Frontal cortex (tissue), 4 donors: ENCODE results near the gene SBK2. TPM values are rescaled to one million over a fixed set of nuclear protein-coding genes. Genes with fewer than 3 reads are reported as not detected.

Experiments
- DNase-seq, 2 donors: peaks; one replicate each; pipeline ENCODE4 v3.0.0; 2012; ENCODE audit warnings: low spot score in 2 of 2
- FAIRE-seq: peaks from 2 replicates; lab custom pipeline; 2012; peaks lifted over from hg19 to GRCh38; lab: Jason Lieb, UNC
- total RNA-seq: library from RNA; depleted of rRNA; stranded (reverse); fragments of >200 nt; gene quantifications from one replicate; pipeline ENCODE4 v1.2.3, GENCODE V29; 2014
- donor health status: control.
- donor health status: control.
- donor health status: control.

The SBK2 gene
- total RNA-seq, 1 donor from 2014 or later, result 0.41 TPM

DNA sequence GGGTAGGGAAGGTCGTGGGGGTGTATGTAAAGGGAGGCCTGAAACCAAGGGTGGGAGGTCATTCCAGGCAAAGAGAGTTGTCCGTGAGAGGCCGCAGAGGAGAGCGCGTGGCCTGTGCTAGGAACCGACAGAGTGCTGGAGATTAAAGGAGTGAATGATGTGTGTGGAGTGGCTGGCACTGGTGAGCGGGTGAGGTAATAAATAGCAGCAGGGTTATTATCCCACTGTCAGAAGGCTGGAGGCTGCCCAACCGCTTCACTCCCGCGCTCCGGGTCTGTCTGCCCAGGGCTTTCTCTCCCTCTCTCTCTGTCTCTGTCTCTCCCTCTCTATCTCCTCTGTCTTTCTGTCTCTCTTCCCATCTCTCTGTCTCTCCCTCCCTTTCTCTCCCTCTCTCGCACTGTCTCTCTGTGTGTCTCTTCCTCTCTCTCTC is 26.3 kb upstream of the SBK2 start:
- FAIRE-seq (no peak), DNase-seq (no peak)

DNA sequence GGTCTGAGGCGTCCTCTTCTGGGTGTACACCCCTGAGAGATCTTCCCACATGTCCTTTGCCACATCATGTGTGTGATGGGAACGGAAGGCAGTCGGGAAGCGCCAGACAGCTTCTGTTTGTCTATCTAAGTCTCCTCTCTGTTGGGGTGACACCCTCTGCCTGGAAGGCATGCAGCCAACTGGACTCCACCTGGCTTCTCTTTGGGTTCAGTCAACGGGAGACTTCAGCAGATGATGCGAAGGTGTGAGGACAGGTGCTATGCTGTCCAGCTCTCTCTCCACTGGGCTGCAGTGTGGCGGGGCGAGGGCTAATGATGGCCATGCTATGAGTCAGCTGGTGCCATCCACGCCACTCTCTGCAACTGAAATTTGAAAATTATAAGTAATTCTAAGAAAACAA is 22.8 kb upstream of the SBK2 start:
- FAIRE-seq, result no peak

DNA sequence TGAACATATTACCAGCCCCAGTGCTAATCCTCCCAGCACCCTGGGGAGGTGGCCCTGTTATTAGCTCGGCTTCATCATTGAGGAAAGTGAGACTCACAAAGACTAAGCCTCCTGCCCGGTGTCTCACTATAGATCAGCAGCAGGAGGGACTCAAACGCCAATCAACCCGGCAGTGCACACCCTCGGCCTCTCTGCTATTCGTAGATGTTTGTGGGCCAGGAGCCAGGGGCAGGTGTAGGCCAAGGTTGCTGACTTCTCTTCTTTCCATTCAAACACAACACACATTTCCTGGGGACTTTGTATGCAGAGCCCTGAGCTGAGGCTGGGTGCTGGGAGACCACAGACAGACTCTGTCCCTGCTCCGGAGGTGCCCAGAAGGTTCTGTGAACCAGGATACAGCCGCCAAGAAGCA is 17.8 kb upstream of the SBK2 start:
- no peak for DNase-seq
- no peak for FAIRE-seq

More for the DNA sequence above, 22.8 kb upstream of the SBK2 start:
- DNase-seq, result no peak

DNA sequence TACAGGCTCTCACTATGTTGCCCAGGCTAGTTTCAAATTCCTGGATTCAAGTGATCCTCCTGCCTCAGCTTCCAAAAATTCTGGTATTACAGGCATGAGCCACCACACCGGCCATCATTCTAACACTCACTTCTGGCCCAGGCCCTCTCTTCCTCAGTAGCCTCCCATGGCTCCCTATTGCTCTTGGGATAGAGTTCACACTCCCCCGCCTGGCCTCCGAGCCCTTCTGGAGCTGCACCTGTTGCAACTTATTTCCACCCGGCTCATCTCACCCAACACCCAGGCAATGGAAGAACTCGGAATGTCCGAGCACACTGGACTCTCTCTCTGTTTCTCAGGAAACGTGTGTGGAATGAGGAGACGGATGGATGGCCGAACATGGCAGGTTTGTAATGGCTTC is 17.4 kb upstream of the SBK2 start:
- DNase-seq (no peak), FAIRE-seq (no peak)

DNA sequence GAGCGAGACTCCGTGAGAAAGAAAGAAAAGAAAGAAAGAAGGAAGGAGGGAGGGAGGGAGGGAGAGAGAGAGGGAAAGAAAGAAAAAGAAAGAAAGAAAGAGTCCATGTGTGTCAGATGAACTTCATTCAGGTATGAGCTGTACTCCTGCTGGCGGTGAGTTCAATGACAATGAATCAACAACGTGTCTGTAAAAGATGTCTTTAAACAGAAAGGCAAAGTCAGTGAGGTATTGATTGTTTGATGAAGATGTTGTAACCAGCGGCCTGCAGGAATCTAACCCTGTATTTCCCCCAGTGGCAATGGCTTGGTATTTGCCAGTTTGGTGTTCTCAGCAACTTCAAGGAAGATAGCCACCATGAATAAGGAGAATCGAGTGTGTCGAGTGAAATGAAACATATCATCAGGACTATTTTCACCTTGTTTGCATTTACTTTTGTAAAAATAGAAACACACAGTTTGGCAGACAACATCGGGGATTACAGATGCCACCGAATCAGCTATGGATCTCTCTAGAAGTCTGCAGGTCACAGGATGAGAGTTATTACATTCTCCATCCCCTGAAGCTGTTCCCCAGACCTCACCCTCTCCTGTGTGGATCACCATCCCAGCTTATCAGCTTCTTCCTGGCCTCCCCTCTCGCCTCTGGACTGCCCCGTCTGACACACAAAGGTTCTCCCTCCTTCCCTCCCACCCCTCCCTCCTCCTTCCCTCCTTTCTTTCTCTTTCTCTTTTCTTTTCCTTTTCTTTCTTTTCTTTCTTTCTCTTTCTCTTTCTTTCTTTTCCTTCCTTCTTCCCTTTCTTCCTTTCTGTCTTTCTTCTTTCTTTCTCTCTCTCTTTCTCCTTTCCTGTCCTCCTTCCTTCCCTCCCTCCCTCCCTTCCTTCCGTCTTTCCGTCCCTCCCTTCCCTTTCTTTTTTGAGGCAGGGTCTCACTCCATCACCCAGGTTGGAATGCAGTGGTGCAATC is 16.6 kb upstream of the SBK2 start:
- no peak for DNase-seq
- no peak for FAIRE-seq

DNA sequence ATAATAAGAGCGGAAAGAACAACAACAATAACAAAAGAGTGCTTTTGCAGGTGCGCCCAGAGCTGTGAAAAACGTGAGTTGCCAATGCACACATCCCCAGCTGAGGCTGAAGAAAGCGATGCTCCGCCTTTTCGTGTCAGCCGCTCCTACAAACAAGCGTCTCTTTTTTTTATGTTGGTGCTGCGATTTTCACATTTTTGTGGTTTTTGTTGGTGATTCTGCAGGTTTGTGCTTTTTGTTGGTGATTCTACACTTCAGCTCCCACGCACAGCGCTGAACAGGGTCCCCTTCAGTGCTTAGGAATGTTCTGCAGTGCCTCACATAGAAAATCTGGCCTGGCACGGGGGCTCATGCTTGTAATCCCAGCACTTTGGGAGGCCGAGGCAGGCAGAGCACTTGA is 15.7 kb upstream of the SBK2 start:
- FAIRE-seq (no peak), DNase-seq (no peak)

DNA sequence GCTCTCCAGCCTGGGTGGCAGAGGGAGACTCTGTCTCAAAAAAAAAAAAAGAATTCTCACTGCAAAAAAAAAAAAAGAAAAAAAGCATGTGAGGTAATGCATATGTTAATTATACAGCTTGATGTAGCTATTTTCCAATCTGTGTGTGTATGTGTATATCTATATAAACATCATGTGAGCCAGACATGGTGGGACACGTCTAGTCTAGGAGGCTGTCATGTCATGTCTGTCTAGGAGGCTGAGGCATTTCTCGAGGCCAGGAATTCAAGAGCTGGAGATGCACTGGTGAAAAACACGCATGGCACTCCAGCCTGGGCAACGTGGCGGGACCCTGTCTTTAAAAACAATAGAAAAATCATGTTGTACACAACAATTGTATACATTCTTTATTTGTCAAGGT is 15.3 kb upstream of the SBK2 start:
- FAIRE-seq (no peak), DNase-seq (no peak)

DNA sequence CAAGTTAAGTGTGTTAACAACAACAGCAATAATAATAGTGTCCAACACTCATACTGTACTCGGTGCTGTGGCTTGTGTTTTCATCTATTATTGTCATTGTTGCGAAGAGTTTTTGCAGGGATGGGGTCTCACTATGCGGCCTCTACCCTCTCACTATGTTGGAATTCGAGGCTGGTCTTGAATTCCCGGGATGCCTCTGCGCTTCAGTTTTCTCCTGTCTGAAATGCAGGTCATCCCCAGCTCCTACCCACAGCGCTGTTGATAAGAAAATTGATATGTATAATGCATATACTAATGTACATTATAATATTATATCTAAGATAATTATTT is 13.4 kb upstream of the SBK2 start:
- FAIRE-seq, result no peak
- no peak for DNase-seq

DNA sequence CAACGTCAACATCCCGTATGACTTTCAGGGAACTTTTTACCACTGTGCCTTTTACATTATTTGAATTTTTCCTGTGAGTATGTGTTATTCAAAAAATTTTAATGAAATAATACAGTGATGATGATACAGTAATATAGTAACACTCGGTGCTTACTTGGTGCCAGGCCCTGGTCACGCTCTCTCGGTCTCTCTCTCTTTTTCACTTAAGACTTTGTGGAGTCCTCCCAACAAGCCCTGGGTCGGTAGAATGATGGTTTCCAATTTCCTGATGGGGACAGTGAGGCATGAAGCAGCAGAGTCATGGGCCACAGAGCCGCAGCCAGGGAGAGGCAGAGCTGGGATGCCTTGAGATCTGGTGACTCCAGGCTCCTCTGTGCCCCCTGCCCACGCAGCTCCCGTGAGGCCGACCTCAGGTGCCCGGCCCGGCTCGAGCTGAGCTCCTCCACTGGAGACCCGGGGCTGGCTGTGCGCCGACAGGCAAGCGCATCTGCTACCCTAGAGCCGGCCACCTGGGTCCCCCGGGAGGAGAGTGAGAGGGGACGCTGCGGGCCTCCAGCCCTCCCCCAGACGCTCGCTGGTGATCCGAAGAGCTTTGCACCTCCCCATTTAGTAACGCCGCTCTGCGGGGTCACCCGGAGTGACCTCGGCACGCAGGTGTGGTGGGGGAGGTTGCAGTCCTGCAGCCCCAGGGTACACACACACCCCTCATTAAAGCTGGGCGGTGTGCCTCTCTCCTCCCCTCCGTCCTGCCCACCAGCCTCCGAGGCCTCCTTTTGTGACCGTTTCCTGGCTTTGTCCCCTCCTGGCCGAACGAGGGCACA is 12.8 kb upstream of the SBK2 start:
- FAIRE-seq (no peak), DNase-seq (no peak)

DNA sequence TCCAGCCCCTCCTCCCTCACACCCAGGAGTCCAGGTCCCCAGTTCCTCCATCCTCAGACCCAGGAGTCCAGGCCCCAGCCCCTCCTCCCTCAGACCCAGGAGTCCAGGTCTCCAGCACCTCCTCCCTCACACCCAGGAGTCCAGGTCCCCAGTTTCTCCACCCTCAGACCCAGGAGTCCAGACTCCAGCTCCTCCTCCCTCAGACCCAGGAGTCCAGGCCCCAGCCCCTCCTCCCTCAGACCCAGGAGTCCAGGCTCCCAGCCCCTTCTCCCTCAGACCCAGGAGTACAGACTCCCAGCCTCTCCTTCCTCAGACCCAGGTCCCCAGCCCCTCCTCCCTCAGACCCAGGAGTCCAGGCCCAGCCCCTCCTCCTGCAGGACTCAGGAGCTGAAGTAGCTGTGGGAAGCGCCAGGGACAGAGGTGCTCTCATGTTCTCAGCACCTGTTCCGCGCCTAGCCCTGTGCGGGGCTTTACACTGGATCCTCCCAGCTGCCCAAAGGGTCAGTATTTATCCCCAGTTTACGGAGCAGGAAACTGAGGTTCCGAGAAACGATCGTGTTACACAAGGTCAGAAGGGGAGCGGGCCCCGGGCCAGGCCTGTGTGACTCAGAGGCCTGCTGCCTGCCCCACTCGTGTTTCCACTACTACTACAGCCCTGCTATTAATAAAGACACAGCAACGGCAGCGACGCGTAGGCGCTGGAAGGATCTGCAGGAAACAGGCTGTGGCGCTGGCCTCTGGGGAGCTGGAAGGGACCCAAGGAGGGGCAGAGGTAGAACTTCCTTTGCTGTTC is 10.1 kb upstream of the SBK2 start:
- no peak for DNase-seq
- no peak for FAIRE-seq

DNA sequence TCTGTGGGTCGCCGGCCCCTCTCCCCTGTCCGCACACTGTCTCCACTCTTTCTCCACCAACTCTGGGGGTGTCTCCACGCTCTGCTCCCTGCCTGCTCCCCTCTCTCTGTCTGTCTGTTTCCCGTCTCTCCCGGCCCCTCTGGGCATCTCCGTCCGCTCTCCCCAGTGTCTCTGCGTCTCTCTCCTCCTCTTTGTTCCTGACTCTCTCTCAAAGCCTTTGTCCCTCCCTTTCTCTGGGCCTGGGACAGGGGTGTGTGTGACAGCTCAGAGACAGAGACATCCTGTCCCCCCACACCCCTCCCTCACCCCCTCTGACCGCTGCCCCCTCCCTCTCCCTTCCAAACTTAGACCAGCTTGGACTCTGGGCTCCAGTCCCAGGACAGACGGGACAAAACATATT is 9.1 kb upstream of the SBK2 start:
- DNase-seq (no peak), FAIRE-seq (no peak)

DNA sequence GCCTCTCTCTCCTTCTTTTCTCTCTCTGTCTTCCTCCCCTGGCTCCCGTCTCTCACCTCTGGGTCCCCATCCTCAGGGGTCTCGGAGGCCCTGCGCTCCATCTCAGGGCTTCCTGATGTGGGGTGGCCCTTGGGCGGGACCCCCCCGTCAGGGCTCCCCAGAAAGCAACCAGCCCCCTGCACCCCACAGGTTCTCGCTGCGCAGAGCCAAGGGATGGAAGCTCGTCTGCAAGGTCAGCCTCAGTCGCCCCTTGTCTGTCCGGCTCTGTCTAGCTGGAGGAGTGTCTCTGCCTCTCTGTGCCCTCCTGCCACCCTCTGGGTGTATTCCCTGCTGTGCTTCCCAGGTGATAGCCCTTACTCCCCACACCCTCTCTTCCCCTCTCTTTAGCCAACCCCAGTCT is 8.5 kb upstream of the SBK2 start, which contains the start of gene SBK3:
SBK3 (minus strand) TSS at position 101 of the 400 bp plus-strand sequence; CDS start at position 101, 0 bp downstream.
- FAIRE-seq (no peak), DNase-seq (no peak)

DNA sequence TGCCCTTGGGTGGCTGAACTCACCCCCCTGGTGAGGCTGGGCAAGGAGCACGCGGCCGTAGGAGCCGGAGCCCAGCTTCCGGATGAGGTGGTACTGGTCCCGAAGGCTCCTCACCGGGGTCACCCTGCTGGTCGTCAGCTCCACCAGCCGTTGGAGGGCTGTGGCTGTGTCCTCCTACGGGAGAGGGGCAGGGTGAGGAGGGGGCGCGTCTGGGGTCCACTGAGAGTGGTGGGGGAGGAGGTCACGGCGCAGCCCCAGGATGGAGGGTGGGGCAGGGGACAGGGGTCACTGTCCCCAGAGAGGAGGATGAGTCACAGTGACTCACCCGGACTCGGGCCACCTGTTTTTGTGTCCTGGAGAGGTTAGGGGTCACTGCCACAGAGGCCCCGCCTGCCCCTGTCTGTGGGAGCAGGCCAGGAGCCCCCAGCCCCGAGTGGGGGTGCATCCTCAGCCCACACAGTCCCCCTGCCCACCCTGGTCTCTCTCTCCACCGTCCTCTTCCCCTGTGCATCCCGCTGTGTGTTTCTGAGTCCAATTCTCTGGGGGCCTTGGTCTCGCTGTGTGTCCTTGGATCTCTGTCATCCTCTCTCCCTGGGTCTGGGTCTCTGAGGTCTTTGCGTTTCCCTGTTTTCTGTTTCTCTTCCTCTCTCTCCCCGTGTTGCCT is 8.0 kb upstream of the SBK2 start:
- FAIRE-seq, result no peak
- DNase-seq, result no peak

DNA sequence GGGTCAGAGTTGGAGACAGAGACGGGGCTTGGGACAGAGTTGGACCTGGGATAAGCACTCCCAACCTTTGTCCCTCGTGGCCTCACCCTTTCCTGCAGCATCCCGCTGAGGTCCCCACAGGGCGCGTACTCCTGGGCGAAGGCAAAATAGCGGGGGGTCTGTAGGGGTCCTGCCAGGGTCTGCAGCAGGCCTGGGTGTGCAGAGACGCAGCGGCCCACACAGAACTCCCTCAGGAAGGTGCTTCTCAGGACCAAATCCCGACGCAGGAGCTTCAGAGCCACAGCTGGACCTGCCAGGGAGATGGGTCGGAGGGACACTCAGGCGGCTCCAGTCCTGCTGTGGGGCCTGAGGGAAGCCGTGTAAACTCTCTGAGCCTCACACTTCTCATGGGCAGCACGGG is 7.1 kb upstream of the SBK2 start:
- DNase-seq (no peak), FAIRE-seq (no peak)

DNA sequence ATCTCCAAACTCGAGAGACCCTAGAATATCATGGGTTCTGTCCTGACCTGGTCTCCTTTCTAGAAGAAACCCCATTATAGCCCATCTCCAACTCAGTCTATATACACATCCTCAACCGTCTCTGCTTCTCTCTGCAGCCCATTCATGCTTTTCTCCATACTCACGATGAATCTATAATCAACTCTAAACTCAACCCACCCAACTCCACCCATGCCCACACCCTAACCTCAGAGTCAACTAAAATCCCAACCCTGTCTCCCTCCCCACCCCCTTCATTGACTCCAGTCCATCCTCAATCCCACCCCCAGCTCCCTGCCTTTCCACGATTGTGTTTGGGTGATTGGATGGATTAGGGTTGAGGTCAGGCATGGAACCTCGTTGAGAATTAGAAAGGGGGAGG is 6.6 kb upstream of the SBK2 start:
- FAIRE-seq, result no peak
- no peak for DNase-seq

DNA sequence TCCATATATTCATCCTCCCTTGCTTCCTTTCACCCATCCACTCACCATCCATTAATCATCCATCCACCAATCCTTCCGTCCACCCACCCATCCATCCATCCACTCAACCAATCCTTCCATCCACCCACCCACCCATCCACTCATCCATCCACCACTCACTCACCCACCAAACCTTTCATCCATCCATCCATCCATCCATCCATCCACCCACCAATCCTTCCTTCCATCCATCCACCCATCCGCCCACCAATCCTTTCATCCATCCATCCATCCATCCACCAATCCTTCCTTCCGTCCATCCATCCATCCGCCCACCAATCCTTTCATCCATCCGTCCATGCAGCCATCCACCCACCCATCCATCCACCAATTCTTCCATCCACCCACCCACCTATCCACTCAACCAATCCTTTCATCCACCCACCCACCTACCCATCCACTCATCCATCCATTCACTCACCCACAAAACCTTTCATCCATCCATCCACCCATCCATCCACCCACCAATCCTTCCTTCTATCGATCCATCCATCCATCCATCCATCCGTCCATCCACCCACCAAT is 5.4 kb upstream of the SBK2 start:
- DNase-seq (no peak), FAIRE-seq (no peak)

DNA sequence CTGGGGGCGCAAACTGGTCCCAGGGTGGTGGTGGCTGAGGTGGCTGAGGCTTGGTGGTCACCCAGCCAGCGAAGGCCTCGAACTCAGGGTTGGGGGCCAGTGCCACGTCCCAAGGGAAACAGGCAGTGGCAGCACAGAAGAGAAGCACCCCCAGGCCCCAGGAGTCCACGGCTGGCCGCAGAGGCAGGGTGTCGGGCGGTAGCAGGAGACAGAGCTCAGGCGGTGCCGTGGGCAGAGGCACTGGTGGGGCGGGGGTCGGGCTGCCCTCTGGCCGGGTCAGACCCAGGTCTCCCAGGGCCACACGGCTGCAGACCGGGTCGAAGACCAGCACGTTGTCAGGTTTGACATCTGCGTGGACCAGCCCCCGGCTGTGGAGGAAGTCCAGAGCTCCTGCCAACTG is 4.2 kb upstream of the SBK2 start:
- FAIRE-seq, result no peak
- DNase-seq, result no peak

DNA sequence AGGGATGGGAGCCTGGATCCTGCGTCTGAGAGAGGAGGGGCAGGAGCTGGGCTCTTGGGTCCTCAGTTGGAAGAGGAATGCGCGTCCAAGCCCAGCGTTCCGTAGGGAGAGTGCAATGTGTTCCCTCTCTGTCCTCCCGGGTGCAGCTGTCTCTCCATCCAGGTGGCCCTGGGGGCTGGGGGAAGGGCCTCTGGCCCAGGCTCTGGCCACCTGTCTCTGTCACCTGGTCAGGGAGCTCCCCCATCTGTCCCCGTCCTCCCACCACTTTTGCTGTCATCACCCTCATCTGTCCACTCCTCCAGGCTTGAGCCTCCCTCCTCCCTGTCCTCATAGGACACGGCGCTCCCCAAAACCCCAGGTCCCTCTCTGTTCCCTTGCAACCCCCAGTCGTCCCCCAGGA is 3.7 kb upstream of the SBK2 start:
- no peak for FAIRE-seq

More for the DNA sequence above, 3.7 kb upstream of the SBK2 start:
- no peak for DNase-seq
